T-helper 9 cell (primary cell): Measurements from ENCODE around the gene ATAD3C.
"Not testable (repeated sequence)": the region's sequence is repeated elsewhere in the genome, so short reads cannot be mapped to it uniquely, and the experiment has no call there.

Source experiments
- DNase-seq: peaks from one replicate; pipeline ENCODE4 v3.0.0-alpha.2; 2020
- total RNA-seq, 2 donors: gene quantifications; one replicate each; lab custom pipeline; 2026; lab: John Stamatoyannopoulos, UW

ATAD3C gene, protein sequence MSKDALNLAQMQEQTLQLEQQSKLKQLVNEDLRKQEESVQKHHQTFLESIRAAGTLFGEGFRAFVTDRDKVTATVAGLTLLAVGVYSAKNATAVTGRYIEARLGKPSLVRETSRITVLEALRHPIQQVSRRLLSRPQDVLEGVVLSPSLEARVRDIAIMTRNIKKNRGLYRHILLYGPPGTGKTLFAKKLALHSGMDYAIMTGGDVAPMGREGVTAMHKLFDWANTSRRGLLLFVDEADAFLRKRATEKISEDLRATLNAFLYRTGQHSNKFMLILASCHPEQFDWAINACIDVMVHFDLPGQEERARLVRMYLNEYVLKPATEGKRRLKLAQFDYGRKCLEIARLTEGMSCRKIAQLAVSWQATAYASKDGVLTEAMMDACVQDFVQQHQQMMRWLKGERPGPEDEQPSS
- 0.24 to 0.42 reads per million in 2 donors for total RNA-seq

- no peak for DNase-seq
Observed at GRCh38 chr1:1449099-1449739, at the start of gene ATAD3C. ATAD3C (plus strand) TSS chr1:1449689; CDS start chr1:1450684, 995 bp downstream.

- no peak for DNase-seq
Observed at GRCh38 chr1:1399872-1400575, 49.5 kb upstream of the ATAD3C start.

DNA sequence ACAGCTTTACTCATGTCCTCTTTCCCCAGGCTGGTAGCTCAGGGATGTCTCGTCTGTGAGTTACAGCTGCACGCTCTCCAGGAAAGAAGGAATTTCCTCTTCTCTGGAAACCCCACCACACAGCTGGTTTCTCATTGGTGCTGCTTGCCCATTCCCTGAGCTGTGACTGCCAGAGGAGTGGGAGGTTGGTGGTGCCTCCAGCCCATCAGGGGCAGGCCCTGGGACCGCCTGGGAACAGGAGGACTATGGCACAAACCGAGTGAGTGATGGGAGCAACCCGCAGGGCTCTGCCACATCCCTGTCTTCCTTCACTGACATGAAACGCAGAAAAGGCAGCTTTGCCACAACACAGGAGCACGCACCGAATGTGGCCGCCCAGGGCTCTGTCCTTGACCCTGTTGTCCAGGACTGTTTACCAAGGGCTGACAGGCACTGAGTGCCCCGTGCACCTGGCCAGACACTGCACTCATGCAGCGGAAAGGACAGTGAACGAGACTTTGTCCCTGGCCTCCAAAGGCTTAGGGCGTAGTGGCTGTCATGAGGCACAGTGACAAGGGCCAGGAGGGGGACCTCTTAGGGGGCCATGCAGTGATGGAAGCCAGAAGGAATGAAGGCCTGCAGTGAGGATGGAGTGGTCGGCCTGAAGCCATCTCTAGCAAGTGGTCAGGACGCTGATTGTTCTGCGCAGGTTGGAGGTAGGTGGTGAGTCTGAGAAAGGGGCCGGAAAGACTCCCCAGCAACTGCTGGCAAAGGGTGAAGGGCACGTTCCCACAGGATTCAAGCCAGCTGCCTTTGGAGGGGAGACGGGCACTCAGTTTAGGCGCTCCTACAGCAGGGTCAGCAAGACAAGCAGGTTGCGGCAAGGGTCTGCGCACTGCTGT, 48.7 kb upstream of the ATAD3C start:
- DNase-seq: no peak

GRCh38 chr1:1401457-1402010, 48.0 kb upstream of the ATAD3C start:
- DNase-seq: no peak

DNA sequence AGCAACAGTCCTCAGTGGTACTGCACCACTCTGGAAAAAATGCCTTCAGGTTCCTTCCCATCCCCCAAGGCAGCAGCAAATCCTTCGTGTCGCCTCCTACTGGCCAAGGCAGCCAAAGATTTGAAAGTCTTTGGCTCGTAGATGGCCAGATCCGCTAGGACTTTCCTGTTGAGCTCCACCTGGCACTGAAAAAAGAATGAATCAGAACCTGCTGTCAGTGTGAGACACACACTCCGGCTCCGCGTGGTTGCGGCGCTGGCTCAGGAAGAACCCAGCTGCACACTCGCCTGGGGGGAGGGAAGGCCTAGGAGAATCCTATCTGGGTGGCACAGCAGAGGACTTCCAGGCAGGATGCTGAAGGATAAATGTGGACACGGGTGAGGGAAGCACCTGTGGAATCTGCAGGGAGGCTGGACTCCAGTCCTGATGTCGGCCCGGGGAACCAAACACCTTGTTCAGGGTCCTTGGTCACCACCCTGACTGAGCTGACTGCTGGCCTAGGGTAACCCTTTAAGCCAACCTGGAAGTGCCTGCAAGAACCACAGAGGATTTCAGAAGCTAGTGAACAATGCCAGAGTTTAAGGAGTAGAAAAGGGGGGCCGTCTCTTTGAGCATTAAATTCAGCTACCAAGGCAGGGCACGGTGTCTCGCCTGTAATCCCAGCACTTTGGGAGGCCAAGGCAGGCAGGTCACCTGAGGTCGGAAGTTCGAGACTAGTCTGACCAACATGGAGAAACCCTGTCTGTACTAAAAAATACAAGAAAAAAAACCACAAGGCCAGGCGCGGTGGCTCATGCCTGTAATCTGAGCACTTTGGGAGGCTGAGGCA, 47.2 kb upstream of the ATAD3C start:
- no peak for DNase-seq

GRCh38 chr1:1402901-1403392, 46.5 kb upstream of the ATAD3C start:
- not testable (repeated sequence) for DNase-seq

GRCh38 chr1:1403653-1404052, 45.8 kb upstream of the ATAD3C start:
- DNase-seq: no peak

DNA sequence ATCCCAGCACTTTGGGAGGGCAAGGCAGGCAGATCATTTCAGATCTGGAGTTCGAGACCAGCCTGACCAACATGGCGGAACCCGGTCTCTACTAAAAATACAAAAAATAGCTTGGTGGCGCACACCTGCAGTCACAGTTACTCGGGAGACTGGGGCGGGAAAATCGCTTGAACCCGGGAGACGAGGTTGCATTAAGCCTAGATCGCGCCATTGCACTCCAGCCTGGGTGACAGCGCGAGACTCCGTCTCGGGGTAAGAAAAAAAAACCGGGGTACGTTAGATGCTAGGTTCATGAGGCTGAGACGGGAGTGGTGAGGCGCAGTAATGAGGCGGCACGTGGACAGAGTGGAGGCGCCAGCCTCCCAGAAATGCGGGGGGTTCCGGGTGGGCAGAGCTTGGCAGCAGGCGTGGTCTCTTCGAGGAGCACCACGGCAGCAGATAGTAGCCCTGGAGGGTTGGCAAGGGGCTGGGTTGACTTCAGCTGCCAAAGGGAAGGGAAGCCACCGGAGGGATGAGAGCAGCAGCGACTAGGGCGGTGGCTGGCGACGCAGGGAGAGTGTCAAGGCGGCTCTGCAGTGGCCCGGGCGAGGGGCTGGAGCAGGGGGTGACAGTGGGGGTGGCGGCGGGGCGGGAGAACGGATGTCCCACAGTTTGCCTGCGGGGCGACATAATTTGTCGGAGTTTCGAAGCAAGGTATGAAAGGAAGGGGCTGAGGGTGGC, 43.2 kb upstream of the ATAD3C start:
- DNase-seq: no peak

- peak; percentile 95 for DNase-seq
Observed at GRCh38 chr1:1406821-1407635, 42.5 kb upstream of the ATAD3C start, which contains the start of gene MRPL20. MRPL20 (minus strand) TSS chr1:1407293; CDS start chr1:1407217, 76 bp downstream.

GRCh38 chr1:1407636-1408318, 41.7 kb upstream of the ATAD3C start:
- peak; percentile 14 for DNase-seq

DNA sequence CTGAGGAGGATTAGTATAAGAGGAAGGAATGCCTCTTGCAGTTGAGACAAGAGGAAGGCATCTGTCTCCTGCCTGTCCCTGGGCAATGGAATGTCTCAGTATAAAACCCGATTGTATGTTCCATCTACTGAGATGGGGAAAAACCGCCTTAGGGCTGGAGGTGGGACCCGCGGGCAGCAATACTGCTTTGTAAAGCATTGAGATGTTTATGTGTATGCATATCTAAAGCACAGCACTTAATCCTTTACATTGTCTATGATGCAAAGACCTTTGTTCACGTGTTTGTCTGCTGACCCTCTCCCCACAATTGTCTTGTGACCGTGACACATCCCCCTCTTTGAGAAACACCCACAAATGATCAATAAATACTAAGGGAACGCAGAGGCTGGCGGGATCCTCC, 39.3 kb upstream of the ATAD3C start:
- not testable (repeated sequence) for DNase-seq

DNA sequence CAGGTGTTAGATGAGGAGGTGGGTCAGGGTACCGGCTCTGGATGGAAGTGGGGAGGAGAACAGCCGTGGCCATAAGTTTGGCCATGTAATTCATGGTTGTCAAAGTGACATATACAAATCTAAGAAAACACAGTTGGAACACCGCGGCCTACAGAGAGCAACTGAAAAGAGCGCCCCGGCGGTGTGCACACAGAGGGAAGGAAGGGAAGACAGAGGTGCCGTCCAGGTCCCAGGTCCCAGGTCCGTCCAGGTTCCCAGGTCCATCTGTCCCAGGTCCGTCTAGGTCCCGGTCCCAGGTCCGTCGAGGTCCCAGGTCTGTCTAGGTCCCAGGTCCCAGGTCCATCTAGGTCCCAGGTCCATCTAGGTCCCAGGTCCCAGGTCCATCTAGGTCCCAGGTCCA, 37.9 kb upstream of the ATAD3C start:
- DNase-seq: no peak

DNA sequence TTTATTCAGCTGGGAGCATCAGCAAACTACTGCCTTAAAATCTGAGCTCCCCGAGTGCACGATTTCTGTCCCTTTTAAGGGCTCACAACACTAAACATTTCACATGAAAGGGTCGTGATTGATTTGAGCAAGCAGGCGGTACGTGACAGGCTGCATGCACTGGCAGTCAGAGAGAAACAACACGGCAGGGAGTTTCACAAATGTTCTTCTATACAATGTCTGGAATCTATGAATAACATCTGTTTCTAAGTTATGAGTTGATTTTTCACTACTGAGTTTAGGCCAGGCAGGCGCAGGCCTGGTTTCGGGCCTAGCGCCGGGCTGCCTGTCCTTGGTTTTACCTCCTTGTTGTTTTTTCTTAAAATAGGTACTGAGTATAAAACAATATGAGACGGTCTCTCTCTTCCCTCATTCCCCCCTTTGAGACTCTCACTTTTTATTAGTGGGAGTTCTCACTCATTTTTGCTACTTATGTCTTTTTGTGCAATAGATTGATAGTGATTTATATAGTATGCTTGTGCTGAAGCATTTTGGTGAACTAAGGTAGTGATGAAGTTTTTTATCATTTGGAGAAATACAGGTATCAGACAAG, 37.1 kb upstream of the ATAD3C start:
- not testable (repeated sequence) for DNase-seq

- DNase-seq: no peak
Observed at GRCh38 chr1:1415751-1416150, 33.7 kb upstream of the ATAD3C start.

DNA sequence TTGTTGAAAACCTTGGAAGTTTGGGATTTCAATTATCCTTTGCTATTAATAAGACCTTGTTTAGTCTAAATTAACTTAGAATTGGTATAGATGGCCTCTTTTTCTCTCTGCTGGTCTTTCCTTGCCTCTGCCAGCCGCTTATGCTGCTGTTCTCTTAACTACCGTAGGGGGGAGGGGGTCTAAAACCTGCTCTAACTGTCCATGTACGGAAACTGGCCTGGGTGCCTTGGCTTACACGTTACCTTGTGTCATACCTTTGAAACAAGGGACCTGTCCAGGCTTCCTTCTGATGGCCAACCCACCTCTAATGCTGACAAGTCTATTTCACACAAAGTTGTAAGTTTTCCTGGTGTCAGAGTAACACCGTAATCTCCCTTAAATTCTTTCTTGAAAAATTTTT, 32.1 kb upstream of the ATAD3C start:
- not testable (repeated sequence) for DNase-seq

- DNase-seq: not testable (repeated sequence)
Observed at GRCh38 chr1:1417825-1418463, 31.5 kb upstream of the ATAD3C start.

- no peak for DNase-seq
Observed at GRCh38 chr1:1418464-1419362, 30.8 kb upstream of the ATAD3C start.
